DMS114 treated with DMSO at 0.1 percent for 48 hours (cell line): ENCODE data around the gene GPC2.

Experiments used
- DNase-seq: peaks from one replicate; lab custom pipeline; 2025; ENCODE audit not compliant: unreplicated experiment; lab: John Stamatoyannopoulos, UW

The GPC2 gene

DNA sequence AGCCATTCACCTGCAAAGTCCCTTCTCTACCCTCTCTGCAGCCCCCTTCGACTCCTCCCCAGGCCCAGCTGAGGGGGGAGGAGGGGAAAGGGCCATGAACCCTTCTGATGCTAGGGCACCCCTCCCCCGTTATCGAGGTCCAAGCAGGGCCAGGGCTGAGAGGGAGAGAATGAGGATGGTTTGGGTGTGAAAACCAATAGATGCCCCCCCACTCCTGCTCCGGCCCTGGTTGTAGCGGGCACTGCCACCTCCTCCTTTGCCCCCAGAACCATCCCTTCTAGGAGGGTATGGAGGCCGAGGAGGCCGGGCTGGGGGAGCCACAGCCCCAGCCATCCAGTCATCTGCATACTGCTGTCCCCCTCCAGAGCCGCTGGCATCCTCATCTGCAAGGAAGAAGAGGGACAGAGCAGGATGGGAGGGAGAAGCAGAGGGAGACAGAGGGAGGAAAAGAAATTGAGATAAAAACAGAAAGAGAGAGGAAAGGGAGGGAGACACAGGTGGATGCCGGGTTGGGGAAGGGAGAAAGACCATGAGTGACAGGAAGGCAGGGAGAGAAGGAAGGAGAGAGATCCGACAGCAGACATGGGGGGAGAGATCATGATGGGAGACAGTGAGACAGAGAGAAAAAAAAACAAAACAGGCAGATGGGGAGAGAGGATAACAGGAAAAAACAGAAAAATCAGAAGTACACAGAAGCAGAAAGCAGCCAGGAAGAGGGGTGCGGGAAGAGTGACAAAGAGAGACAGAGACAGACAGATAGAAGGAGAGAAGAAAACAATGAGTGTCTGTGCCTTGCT, 6.9 kb downstream of the GPC2 start:
- DNase-seq, result no peak

DNA sequence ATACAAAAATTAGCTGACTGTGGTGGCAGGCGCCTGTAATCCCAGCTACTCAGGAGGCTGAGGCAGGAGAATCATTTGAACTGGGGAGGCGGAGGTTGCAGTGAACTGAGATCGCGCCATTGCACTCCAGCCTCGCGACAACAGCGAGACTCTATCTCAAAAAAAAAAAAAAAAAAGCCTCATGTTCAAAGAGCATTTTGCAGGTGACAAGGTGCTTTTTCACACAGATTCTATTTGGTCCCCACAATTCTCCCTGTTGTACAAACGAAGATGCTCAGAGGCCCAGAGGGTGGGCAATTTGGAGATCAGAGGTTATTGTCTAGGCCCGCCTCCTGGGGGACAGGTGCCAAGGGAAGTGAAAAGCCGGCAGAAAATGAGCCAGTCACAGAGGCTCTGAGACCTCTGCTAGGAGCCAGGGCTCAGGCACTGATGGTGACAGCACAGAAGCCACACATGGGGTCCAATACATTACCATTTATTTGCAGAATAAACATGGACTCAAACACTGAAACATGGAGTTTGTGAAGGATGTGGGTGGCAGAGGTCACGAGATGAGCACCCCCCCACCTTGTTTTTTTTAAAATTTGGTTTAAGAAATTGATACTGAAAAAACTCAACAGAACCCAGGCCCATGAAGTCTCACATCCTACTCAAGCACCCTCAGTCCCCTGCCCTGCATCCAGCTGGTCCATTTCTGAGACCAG, 7.9 kb downstream of the GPC2 start:
- no peak for DNase-seq

DNA sequence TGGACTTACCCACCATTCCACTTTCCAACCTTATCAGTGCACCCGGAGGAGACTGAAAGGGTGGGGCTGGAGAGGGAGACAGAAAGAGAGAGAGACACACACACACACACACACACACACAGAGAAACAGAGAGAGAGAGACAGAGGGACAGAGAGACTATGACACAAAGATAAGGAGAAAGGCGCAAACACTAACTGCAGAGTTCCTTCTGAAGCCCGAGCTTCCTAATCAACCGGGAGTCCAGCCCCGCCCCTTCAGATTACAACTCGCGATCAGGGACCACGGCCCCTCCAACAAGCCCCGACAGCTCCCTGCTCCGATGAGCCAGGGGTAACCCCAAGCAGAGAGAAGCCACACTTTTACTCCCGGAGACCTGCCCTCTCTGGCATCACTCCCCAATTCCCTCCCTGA, 9.3 kb downstream of the GPC2 start:
- no peak for DNase-seq

DNA sequence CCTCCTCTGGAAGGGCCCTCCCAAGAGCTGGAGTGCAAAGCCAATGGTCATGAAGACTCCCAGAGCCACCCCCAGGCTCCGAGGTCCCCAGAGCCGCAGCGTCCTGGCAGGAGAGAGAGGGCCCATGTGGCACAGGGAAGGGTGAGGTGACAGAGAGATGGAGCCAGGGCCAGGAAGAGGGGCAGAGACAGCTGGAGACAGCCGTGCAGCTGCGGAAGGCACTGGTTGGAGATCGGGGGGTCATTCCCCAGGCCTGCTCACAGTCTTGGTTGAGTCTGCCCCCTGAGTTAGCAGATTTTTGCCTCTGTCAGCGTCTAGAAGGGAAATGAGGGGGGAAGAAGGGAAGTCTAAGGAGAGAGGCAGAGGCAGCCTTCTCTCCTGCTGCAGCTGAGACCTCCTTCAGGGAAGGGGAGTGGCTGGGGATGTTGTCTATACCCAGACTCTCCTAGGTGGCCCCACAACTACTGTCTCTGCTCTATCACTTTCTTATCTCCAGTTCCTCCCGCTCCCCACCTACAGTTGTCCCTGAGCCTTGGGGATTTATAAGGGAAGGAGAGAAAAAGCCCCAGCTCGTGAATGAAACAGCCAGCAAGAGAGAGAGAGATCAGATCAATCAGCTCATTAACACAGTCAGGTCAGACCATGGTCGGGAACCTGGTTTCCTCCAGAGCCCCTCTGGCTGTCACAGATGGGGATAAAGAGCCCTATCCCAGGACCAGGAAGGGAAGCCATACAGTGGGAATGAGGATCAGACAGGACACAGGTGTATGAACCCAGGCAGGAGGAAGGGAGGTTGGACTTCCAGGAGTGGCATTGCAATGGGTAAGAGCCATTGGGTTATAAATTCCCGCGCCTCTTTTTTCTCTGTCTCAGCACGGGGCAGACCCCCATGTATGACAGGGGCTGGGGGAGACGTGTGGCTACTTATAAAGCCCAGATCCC, 9.9 kb downstream of the GPC2 start:
- DNase-seq, result no peak

DNA sequence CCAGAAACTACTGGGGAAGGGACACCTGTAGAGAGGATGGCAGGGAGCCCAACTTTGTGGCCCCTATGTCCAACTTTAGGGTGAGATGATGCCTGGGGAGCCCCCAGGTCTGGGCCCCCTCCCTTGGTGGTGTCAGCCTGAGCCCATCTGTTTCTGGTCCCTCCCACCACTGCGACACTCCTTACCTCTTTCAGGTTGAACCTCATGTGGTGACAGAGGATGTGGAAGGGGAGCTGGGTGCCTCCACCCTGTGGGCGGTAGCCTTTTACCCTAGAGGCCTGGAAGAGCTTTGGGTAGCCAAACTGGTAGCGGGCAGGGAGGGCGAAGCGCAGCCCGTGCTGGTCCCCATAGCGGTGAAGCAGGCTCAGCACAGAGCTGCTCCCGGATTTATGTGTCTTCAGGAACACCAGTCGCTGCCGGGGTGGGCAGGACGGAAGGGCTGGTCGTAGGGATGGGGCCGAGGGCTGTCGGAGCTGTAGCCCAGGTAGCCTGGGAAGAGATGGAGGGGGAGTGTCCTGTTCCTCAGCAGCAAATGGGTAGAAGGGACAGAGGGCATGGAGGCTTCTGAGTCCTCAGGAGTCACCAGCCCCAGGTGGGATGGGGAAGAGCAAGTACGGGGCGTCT, 10.8 kb downstream of the GPC2 start:
- DNase-seq, result no peak

DNA sequence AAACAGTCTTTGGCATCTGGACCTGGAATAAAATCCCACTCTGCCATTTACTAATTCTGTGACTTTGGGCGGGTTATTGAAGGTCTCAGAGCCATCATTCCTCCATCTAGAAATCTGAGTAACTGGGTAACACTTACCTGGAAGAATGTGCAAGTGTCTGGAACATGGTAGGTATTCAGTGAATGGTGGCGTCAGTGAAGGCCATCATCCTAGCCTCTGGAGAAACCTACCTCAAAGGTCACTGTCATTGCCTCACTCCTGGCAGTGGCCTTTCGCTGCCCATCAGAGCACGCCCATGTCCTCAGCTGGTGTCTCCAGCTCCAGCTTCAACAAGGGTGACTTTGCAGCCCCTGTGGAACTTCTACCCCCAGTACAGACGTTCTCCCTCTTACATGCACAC, 13.3 kb downstream of the GPC2 start:
- no peak for DNase-seq

DNA sequence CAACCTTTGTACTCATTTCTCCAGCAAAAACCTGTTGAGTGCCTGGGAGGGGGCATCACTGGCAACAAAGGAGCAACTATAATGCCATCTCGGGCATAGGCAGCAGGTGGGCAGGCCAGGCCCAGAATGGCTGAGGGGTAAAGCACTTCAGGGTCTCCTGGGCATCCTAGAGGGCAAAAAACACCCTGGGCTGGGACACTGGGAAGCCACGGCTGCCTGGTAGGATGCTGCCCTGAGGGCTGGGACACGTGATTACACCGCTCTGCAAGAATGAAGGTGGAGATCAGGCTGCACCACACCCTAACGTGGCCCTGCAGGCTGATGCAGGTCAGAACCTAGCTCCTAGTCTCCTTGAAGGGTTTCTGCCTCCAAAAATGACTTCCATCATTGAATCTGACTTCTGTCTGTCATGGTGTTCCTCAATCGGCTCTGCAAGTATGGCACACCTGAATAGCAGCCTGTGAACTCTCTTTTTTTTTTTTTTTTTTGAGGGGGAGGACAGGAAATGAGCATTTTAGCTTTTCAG, 14.1 kb downstream of the GPC2 start:
- DNase-seq, result no peak

DNA sequence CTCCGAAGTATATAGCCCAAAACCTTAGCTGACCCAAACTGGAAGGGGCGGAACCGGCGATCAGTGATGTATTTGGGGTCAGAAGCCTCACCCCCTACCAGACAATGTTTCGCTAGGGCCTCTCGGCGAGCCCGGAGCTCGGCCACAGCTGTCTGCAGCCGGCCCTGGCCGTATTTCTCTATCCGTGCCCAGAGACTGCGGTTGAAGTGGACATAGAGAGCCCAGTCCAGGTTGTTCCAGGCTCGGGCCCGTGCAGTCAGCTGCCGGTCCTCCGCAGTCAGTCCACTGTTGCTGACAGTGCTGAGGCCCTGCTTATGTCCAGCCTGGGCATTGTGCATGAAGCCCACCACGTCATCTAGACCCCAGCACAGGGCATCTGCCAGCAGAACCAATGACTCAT, 17.1 kb downstream of the GPC2 start:
- no peak for DNase-seq

DNA sequence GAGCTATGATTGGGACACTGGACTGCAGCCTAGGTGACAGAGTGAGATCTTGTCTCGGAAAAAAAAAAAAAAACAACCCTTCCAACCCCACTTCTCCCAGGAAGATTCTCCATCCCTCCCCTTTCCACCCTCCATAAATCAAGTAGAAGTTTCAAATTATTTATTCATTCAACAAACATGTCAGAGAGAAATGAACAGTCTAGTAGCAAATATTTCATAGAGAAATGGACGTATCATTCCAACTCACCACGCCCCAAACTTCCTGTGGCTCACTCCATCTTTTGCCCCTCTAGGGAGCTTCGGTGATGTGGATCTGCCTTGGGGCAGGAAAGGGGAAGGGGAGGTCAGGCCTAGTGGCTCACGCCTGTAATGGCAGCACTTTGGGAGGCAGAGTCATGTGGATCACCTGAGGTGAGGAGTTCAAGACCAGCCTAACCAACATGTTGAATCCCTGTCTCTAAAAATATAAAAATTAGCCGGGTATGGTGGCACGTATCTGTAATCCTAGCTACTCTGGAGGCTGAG, 18.0 kb downstream of the GPC2 start:
- no peak for DNase-seq

DNA sequence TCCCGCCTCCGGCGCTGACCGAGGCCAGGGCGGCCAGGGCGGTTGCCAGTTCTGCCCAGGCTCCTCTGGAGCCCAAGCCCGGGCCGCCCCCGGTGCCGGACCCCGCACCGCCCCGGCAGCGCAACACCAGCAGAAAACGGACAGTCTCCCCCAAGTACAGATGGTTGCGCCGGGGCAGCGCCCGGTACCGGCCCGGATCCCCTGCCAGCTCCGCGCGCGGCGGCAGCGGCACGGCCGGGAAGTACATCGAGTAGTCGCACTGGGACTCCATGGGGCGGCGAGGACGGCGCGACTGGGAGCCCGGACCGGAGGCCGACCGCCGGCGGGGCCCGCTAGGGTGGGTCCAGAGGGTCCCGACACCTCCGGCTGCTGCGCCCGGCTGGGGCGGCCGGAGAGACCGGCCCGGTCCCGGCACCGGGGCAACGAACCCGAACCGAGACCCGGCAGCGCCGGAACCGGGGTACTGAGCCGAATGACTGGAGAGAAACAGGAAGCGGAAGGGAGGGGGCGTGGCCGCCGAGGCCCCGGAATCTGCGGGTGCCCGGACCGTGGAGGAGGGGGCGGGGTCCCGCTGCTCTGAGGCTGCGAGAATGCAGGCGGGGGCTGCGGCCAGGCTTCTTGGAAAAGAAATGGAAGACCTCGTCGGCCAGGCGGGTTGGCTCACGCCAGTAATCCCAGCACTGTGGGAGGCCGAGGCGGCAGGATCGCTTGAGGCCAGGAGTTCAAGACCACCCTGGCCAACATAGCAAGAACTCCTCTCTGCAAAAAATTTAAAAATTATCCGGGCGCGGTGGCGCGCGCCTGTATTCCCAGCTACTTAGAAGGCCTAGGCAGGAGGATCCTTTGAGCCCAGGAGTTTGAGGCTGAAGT, 18.7 kb downstream of the GPC2 start, which contains the start of gene TRAPPC14:
TRAPPC14 (minus strand) TSS at position 495 of the 870 bp plus-strand sequence; CDS start at position 271, 224 bp downstream.
- peak; percentile 74 for DNase-seq

DNA sequence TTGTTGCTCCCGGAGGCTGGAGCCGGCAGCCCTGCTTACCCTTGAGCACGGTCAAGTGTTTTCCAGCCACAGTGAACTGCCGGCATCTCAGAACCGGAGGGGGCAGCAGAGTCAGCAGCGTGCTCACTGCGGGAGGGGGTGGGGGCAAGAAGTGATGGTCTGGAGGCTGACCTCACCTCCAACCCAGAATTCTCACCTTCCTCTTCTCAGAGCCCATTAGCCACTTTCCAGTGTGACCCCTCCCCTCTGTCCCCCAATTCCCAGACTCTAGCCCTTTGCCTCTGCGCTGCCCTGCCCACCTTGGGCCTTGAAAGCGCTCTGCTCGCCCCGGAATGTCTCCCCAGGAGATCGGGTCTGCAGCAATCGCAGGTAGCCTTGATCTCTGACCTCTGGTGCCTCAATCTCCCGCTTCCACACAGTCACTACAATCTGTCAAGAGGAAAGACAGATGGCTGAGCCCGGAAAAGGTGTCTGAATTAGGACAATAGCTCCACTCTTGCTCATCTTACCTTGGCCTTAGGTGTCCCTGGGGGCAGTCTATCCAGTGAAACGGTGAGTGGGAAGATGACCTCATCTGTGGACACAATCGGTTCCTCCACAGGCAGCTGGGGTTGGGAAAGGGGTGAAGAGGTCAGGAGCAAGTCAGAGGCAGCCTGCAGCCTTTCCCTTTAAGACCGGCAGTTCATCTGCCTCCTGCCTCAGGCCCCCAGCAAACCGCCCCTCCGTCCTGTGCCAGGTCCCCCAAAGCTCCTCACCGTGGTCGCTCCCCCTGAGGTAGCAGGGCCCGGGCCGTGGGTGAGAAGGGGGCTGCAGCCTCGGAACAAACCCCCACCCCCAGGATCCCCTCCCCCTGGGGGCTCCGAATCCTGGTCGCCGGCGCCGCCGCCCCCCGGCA, 19.6 kb downstream of the GPC2 start:
- peak; percentile 21 for DNase-seq

DNA sequence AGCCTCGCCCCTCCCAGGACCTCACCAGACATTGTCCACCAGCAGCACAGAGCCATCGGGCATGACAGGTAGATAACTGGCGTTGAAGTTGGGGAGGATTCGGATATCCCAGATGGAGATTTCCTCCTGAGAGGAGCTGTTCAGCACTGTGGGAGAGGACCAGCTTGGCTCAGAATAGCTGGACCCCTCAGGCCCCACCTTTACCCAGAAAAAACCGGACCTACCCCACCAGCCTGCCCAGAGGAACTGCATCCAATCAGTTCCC, 20.2 kb downstream of the GPC2 start:
- DNase-seq, result no peak

DNA sequence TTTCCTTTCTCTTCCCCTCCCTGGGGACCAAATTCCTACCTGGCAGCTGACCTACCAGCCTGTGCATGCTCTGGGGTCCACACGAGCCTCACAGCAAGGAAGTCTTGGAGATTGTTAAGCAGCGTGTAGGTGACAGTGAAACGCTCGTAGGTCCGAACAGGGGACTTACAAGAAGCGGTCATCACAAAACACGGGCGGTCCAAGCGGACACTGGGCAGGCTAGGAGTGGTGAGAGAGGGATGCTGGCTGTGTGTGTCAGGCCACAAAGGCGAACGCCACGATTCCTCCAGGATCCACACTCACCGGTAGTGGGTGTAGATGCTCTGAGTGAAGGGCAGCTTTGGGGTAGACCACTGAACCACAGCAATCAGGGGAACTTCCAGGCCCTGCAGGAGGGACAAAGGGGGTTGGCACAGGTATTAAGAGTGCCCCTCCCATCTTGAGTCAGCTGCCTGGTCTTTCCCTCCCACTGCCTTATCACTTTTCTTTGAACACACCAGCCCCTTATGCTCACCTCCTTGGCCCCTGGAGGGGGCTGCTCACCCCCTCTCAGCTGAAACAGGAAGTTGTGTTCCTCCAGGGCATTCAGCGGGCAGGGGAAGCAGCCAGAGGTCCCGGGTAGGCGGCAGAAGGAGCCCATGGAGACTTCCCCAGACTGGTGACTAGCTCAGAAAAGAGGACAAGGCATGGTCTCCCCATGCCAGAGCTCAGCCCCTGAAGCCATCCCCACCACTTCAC, 20.7 kb downstream of the GPC2 start:
- no peak for DNase-seq

DNA sequence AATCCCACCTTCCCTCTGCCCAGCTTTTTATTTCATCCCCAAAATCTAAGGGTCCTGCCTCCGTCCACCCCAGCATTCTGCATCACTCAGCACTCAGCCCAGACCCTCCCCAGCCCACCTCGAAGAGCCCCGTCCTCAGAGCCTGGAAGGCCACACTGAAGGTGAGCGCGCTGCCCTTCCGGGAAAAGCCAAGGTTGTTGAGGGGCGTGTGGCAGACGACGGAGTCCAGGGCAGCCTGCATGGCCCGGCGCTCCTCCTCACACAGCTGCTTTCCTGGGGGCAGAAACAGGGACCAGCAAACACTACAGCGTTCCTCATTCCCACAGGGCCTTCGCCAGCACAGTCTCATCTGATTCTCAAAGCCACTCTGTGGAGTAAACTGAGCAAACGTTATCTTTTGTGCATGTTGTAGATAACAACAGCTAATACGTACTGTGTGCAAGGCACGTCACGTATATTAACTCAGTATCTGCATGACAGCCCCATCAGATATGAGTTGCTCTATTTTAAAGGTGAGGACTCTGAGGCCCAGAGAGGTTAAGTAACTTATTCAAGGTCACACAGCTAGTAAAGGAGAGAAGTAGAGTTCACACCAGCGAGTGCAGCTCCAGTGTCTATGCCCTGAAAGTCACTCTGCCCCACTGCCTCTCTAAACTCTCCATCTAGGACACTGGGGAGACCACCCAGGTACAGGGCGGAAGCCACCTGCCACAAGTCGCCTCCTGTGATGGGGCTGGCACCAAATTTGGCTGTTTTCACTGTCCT, 21.4 kb downstream of the GPC2 start:
- DNase-seq, result no peak

DNA sequence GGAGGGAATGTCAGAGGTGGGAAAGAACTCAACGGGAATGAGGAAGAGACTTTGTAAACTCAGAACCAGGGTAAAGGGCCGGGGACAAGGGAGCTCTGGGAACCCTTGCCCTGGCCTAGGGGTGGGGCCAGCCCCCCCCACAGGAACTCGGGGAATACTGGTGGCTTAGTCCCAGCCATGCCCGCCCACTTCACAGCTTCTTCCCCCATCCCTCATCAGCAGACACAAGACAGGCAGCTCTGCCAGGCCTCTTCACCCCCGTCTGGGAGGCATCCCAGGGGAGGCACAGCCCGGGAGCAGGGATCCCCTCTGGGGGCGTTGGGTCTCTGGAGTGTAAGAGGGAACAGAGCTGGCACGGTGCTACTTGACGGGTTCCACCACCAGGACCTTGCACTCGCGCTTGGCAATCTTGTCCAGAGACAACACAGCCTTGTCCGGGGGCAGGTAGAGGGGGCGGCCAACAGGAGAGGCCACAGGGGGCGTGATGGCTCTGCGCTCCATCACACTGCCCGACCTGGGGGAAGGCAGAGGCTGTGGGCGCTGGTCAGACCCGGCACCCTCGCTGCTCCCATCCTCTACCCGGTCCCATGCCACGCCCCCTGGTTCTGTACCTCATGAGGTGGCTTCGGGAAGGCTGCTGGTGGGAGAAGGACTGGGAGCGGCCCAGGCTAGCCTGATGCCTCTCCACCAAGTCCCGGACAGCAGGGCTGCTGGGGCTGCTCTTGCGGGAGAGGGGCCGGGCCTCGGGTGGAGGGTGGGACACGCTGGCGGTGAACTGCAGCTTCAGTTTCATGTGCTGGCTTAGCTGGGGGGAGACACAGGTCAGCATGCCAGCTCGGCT, 22.3 kb downstream of the GPC2 start:
- DNase-seq, result no peak

DNA sequence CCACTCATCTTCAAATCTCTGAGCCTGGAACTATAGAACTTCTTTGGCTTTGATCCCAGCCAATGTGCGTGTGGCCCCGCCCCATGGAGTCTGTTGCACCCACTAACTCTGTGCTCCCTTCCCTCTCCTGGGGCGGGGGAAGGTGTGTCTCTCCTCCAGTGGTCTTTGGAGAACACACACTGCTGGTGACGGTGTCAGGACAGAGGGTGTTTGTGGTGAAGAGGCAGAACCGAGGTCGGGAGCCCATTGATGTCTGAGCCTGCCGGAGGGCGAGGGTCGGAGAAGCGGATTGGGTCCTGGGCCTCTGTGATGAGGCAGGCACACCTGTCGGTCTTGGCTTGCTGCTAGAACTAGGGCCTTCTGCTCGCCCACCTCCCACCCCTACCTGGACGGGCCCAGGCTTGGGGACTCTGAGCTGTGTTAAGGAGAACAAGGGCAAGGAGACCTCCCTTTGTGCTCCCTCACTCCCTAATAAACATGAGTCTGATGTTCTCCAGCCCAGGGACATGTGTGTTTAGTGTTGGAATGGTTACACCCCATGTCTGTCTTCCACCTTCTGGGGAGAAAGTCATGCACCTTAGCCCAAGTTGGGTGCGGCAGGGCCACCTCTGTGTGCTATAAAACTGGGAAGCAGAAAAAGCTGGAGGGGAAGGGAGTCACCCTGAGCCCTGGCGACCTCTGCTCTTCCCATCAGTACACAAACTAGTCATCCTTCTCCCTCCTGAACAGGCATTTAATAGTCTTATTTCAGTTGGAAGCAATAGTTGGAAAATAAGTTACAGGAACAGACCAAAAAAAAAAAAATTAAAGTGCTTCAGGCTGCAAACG, 23.3 kb downstream of the GPC2 start:
- no peak for DNase-seq
